ENCODE data around the gene MRGPRF. TPM values are rescaled to one million over a fixed set of nuclear protein-coding genes. Genes with fewer than 3 reads are reported as not detected.
A peak's percentile ranks its signal among the peaks of the same experiment; 100 is the strongest.

MRGPRF gene
- polyA plus RNA-seq, 3 donors = 2.0 to 34.5 (median 26.1) TPM

GRCh38 chr11:69051381-69052342, 38.6 kb upstream of the MRGPRF start:
- no peak overlapping the region for H3K27ac ChIP-seq (ENCODE audit: low read depth, low read length)
- WGBS, 3 donors = 81 to 88% (median 86%) methylated on average over 20 of the region's 20 CpGs

DNA sequence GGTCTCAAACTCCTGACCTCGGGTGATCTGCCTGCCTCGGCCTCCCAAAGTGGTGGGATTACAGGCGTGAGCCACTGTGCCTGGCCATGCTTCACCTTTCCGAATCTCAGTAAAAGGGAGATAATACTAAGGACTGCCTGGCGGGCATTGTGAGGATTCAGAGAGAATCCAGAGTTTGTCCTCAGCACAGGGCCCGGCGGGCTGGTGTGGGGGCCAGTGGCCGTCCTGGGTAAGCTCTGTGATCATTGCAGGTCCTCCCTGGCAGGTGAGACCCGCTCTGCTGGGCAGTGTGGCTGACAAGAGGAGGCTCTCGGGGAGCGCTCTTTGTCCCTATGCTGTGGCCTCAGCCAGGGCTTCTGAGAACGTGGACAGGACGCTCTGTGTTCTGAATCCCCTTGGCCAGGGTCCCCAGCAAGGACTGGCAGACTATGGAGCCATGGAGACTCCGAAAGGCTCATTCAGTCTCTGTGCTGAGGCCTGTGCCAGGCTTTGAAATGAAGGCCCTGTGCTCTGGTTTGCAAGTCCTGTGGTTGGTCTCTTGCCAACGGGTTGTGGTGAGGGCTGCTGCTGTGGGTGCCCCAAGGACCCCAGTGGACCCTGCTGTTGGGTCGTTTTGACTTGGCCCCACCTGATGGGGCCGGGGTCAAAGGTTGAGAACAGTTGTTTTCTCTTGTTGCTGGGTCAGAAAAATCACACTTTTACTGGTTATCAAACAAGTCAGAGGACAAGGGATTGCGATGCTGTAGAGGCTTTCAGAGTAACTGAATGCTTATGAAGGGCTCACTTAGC, 37.7 kb upstream of the MRGPRF start:
- no peak overlapping the region for H3K27ac ChIP-seq (ENCODE audit: low read depth, low read length)

DNA sequence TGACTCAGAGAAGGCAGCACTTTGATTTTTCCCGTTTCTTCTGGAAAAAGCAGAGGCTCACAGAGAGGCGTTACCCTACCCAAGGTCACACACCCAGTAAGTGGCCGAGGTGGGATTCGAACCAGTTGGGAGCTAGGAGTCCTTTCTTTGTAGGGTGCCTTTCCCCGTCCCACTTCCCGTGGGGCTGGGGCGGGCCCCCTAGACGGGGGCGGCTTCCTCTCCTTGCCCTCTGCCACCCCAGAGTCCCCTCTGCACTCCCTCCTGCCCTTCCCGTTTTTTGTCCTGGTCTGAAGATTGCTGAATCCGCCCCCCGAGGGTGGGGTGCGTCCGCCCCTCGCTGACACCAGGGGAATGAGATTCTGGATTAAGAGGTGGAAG, 36.4 kb upstream of the MRGPRF start:
- H3K27ac ChIP-seq (ENCODE audit: low read depth, low read length) = peak overlapping the region; percentile 62
- WGBS, 3 donors = 4 to 23% (median 7%) methylated on average over 15 of the region's 15 CpGs

More for the DNA sequence above, 37.7 kb upstream of the MRGPRF start:
- WGBS, 3 donors = 81 to 87% (median 82%) methylated on average over 18 of the region's 18 CpGs

GRCh38 chr11:69048694-69049489, 35.8 kb upstream of the MRGPRF start, which contains the start of gene TPCN2:
TSS of gene TPCN2 (plus strand) at chr11:69048932. CDS start at chr11:69048998, 66 bp downstream.
- WGBS, 3 donors = 0 to 1% (median 1%) methylated on average over 68 to 76 of the region's 76 CpGs
- peak within 1 kb of the TSS; percentile 62 for H3K27ac ChIP-seq (ENCODE audit: low read depth, low read length)

DNA sequence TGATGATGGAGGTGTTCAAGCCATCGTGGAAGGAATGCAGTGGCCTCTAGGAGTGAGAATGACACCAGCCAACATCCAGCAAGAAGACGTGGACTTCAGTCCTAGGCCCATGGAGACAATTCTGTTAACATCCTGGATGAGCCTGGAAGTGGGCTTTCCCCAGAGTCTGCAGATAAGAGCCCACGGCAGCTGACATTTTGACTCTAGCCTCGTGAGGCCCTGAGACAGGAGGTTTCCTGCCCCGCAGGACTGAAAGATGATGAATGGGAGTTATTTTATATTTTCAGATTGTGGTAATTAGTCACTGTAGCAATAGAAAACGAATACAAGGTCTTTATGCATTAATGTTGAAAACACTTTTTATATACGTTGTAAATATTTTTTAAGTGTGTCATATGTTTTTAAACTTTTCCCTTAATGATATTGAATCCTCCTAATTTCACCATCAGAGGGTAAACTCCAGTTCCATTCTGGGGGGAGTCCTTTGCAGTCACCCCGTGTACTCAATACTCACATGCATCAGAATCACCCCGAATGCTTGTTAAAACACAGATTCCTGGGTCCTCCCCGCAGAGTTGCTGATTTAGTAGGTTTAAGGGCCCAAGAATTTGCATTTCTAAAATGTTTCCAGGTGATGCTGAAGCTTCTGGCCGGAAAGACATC, 35.1 kb upstream of the MRGPRF start:
- WGBS, 3 donors = 29 to 31% (median 30%) methylated on average over 11 of the region's 11 CpGs
- no peak overlapping the region for H3K27ac ChIP-seq (ENCODE audit: low read depth, low read length)

DNA sequence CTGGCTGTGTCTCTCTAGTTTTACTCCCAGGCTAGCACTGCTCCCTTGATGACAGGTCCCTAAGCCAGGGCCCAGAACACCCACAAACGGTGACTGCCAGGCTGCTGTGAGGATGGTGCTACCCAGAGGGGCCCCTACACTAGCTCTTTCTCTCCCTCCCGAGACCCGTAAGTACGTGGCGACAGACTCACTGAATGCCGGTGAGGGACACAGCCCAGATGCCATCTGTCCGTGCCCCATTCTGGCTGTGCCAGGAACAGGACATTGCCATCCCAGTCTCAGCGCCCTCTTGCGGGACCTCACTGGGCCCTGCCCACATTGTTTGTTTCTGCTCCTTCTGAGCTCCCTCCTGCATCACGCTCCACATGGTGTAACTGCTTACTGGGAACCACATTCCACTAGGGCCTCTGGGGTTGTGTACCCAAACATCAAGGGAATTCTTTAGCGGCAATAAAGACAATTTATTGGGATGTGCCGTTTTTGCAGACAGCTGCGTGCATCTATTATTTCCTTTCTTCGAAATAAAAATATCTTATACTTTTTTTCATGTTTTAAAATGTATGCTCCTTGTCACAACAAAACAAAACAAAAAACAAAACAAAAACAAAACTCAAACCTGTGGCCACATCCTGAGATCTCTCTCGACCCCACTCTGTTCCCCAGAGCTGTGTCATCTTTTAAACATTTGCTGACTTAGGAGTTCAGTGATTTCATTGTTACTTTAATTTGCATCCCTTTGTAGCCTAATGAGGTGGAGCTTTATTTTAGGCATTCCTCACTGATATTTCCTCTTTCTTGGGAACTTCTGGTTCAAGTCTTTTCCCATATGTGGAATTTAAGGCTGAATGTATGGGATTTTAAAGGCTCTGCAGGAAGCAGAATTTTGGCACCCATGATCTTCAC, 31.3 kb upstream of the MRGPRF start:
- no peak overlapping the region for H3K27ac ChIP-seq (ENCODE audit: low read depth, low read length)
- 18 to 42% (median 39%) methylated on average over 15 of the region's 15 CpGs for WGBS, 3 donors

- WGBS, 3 donors = 60 to 70% (median 68%) methylated on average over 2 of the region's 2 CpGs
- no peak overlapping the region for H3K27ac ChIP-seq (ENCODE audit: low read depth, low read length)
These were observed 28.5 kb upstream of the MRGPRF start for GRCh38 chr11:69041516-69041915.

DNA sequence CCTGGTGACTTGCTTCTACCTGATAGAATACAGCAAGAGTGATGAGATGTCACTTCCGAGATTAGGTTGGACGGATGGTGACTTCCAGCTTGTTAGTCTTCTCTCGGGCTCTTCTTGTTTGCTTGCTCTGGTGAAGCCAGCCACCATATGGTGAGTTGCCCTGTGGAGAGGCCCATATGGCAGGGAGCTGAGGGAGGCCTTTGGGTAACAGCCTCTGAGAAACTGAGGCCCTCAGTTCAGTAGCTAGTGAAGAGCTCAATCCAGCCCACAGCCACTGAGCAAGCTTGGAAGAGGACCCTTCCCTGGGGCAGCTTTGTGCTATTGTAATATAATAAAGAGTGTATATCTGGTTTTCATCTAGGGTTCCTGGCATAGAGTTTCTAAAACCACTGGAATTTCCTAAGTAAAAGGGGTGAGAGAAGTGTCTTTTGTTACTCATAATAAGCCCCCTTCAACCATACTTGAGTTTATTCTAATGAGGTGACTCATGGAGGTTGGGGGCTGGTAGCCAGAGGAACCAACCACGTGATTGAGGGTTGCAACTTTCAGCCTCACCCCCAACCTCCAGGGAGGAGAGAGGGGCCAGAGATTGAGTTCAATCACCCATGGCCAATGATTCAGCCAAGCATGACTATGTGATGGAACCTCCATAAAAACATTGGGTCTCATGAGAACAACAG, 27.7 kb upstream of the MRGPRF start:
- 75 to 82% (median 76%) methylated on average over 4 of the region's 4 CpGs for WGBS, 3 donors
- H3K27ac ChIP-seq (ENCODE audit: low read depth, low read length) = no peak overlapping the region

- H3K27ac ChIP-seq (ENCODE audit: low read depth, low read length) = no peak overlapping the region
- WGBS, 3 donors = 76 to 90% (median 86%) methylated on average over 6 of the region's 6 CpGs
These were observed 27.0 kb upstream of the MRGPRF start for GRCh38 chr11:69040051-69040450.

- no peak overlapping the region for H3K27ac ChIP-seq (ENCODE audit: low read depth, low read length)
- 80 to 95% (median 94%) methylated on average over 1 of the region's 1 CpG for WGBS, 3 donors
These were observed 26.5 kb upstream of the MRGPRF start for GRCh38 chr11:69039501-69039900.

DNA sequence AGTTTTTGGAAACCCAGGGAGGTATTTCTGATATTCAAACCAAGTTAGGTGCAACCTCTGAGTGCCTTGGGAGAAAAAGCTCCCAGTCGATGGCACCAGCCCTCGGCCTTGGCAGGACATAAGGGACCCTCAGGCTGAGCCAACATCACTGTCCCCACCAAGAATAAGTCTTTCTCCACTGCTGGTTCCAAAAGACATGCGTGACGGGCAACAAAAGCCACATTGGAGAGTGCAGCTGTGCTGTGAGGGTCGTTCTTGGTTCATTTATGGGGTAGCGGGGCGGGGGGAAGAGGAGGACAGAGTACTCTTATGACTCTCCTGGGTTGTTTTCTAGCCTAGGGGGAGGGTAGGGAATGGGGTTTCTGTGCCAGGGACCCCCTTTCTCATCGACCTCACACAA, 24.5 kb upstream of the MRGPRF start:
- 76 to 90% (median 88%) methylated on average over 8 of the region's 8 CpGs for WGBS, 3 donors
- no peak overlapping the region for H3K27ac ChIP-seq (ENCODE audit: low read depth, low read length)

DNA sequence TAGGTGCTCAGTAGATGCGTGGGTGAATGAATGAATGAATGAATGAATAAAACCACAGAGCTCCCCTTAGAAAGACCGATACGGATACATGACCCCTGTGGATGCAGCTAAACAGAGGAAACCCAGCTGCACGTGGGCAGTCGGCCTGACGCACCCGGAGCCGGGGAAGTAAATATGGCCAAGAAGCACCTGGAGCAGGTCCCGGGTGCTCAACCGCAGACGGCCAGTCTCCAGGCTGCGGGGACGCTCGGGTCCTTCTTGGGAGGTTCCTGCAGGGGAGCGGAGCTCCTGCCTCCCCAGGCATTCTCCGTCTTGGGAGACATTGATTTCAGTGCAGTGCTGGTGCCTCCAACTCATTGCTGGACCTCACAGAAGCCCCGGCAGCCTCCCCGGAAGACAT, 24.0 kb upstream of the MRGPRF start:
- no peak overlapping the region for H3K27ac ChIP-seq (ENCODE audit: low read depth, low read length)
- whole genome bisulfite sequencing, 3 donors = 63 to 91% (median 90%) methylated on average over 18 of the region's 18 CpGs

- H3K27ac ChIP-seq (ENCODE audit: low read depth, low read length) = peak overlapping the region; percentile 30
- 61 to 77% (median 61%) methylated on average over 11 of the region's 11 CpGs for WGBS, 3 donors
These were observed 22.9 kb upstream of the MRGPRF start for GRCh38 chr11:69035946-69036340.

- 62 to 71% (median 69%) methylated on average over 20 to 21 of the region's 21 CpGs for WGBS, 3 donors
- peak overlapping the region; percentile 30 for H3K27ac ChIP-seq (ENCODE audit: low read depth, low read length)
These were observed 22.3 kb upstream of the MRGPRF start for GRCh38 chr11:69035150-69035945.

GRCh38 chr11:69034123-69034867, 21.2 kb upstream of the MRGPRF start:
- WGBS, 3 donors = 79 to 82% (median 79%) methylated on average over 22 of the region's 22 CpGs
- no peak overlapping the region for H3K27ac ChIP-seq (ENCODE audit: low read depth, low read length)
